ENCODE results near the gene CACNA2D4. TPM values are rescaled to one million over a fixed set of nuclear protein-coding genes. Genes with fewer than 3 reads are reported as not detected.

Gene CACNA2D4
- total RNA-seq, 4 donors from 2014 or later: 0.84 to 3.8 (median 3.4) TPM

DNA sequence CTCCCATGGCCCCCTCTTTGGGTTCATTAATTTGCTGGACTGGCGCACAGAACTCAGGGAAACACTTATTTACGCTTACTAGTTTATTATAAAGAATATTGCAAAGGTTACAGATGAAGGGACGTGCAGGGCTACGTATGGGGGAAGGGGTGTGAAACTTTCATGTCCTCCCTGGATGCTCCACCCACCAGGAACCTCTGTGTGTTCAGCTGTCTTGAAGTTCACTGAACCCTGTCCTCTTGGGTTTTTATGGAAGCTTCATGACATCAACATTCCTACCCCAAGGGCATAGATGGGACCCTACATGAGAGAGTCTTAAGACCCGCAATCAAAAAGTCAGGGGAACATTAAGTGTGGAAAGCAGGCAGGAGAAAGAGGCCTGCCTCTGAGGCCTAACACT is 169.4 kb downstream of the CACNA2D4 start:
- intact Hi-C loops (cut with DNase I): no loop called here
- DNase-seq (ENCODE audit: extremely low spot score): no peak
- no peaks in the 10 kb centered on the region for H3K27me3 ChIP-seq
- no peak overlapping the region for H3K4me3 ChIP-seq
- WGBS: 99% methylated on average over 5 of the region's 5 CpGs
- H3K9me3 ChIP-seq: peaks cover 0 to 11% (median 3%) of the 10 kb centered on the region in 4 donors
- peaks cover 0 to 11% (median 5%) of the 10 kb centered on the region in 4 donors for H3K4me1 ChIP-seq
- TF ChIP-seq EP300 (IDR thresholded peaks at IDR 0.05): no peak
- TF ChIP-seq POLR2AphosphoS5 (IDR thresholded peaks at IDR 0.05): no peak
- TF ChIP-seq, protein P1, sequence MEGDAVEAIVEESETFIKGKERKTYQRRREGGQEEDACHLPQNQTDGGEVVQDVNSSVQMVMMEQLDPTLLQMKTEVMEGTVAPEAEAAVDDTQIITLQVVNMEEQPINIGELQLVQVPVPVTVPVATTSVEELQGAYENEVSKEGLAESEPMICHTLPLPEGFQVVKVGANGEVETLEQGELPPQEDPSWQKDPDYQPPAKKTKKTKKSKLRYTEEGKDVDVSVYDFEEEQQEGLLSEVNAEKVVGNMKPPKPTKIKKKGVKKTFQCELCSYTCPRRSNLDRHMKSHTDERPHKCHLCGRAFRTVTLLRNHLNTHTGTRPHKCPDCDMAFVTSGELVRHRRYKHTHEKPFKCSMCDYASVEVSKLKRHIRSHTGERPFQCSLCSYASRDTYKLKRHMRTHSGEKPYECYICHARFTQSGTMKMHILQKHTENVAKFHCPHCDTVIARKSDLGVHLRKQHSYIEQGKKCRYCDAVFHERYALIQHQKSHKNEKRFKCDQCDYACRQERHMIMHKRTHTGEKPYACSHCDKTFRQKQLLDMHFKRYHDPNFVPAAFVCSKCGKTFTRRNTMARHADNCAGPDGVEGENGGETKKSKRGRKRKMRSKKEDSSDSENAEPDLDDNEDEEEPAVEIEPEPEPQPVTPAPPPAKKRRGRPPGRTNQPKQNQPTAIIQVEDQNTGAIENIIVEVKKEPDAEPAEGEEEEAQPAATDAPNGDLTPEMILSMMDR (IDR thresholded peaks at IDR 0.05): no peak
- TF ChIP-seq POLR2A (IDR thresholded peaks at IDR 0.05; ENCODE audit: low read depth): no peak
- H3K27ac ChIP-seq (replicated peaks in 1 of 4): no peak overlapping the region
- peaks cover 0 to 6% (median 0%) of the 10 kb centered on the region in 4 donors for H3K36me3 ChIP-seq

DNA sequence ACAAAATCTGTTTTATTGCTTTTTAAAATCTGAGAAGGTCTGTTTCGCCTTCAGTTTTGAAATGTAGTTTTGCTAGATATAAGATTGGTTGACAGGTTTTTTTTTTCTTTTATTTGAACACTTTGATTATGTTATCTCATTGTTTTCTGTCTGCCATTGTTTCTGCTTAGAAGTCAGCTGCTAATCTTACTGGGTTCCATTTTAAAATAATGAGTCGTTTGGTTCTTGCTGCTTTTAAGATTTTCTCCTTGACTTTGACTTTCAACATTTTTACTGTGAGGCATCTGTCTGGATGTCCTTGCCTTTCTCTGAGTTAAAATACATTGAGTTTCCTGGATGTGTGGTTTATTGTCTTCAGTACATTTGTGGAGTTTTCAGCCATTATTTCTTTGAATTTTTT is 170.8 kb downstream of the CACNA2D4 start:
- peaks cover 0 to 11% (median 3%) of the 10 kb centered on the region in 4 donors for H3K9me3 ChIP-seq
- no peak for TF ChIP-seq POLR2AphosphoS5 (IDR thresholded peaks at IDR 0.05)
- no peak for TF ChIP-seq EP300 (IDR thresholded peaks at IDR 0.05)
- TF ChIP-seq, protein P1 (IDR thresholded peaks at IDR 0.05): no peak
- TF ChIP-seq POLR2A (IDR thresholded peaks at IDR 0.05; ENCODE audit: low read depth): no peak
- no peak overlapping the region for H3K4me3 ChIP-seq
- 100% methylated on average over 2 of the region's 2 CpGs for WGBS
- H3K4me1 ChIP-seq: peaks cover 0 to 3% (median 0%) of the 10 kb centered on the region in 4 donors
- intact Hi-C loops (cut with DNase I): no loop called here
- H3K27ac ChIP-seq (replicated peaks in 1 of 4): no peak overlapping the region
- no peak for DNase-seq (ENCODE audit: extremely low spot score)
- no peaks in the 10 kb centered on the region for H3K27me3 ChIP-seq
- H3K36me3 ChIP-seq: peaks cover 0 to 5% (median 0%) of the 10 kb centered on the region in 4 donors

DNA sequence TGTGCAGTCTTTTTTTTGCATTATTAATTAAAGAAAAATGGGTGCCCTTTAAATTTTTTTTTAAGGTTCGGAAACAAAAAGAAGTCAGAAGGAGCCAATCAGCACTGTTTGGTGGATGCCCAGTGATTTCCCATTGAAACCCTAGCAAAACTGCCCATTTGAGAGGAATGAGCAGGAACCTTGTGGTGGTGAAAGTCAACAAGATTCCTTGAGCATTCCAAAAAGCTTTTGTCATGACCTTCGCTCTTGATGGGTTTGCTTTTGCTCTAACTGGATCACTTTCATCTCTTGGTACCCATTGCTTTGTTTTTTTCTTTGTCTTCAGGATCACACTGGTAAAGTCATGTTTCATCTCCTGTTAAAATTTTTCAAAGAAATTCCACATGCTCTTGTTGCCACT is 173.5 kb downstream of the CACNA2D4 start:
- no peak overlapping the region for H3K27ac ChIP-seq (replicated peaks in 1 of 4)
- H3K27me3 ChIP-seq: no peaks in the 10 kb centered on the region
- no peak for TF ChIP-seq EP300 (IDR thresholded peaks at IDR 0.05)
- TF ChIP-seq, protein P1 (IDR thresholded peaks at IDR 0.05): no peak
- TF ChIP-seq POLR2A (IDR thresholded peaks at IDR 0.05; ENCODE audit: low read depth): no peak
- TF ChIP-seq POLR2AphosphoS5 (IDR thresholded peaks at IDR 0.05): no peak
- H3K4me3 ChIP-seq: no peak overlapping the region
- peaks cover 19 to 22% (median 21%) of the 10 kb centered on the region in 4 donors for H3K4me1 ChIP-seq
- 89% methylated on average over 2 of the region's 2 CpGs for WGBS
- H3K9me3 ChIP-seq: peaks cover 0 to 11% (median 3%) of the 10 kb centered on the region in 4 donors
- intact Hi-C loops (cut with DNase I): no loop called here
- peaks cover 0 to 5% (median 0%) of the 10 kb centered on the region in 4 donors for H3K36me3 ChIP-seq
- DNase-seq (ENCODE audit: extremely low spot score): no peak

Other genes with a start within 250 kb of the CACNA2D4 start
- 10 to 100 TPM; 28.2 to 37.4 (median 34.1) TPM for gene ADIPOR2, start 227.6 kb downstream of the CACNA2D4 start, total RNA-seq
- gene LRTM2, start 98.1 kb downstream of the CACNA2D4 start, total RNA-seq: under 1 TPM in 1 of 4 donors, not detected in 3; 0.17 TPM
- gene DCP1B, start 85.8 kb upstream of the CACNA2D4 start, total RNA-seq: 10 to 100 TPM; 22.0 to 26.5 (median 24.4) TPM
- 100 to 1,000 TPM in 1 of 4 donors, 10 to 100 TPM in 3; 44.1 to 104 (median 49.4) TPM for gene CACNA1C, start 134.3 kb upstream of the CACNA2D4 start, total RNA-seq

All from esophagus muscularis mucosa (tissue), 4 donors.